Measurements from ENCODE around the gene CCDC194. TPM values are rescaled to one million over a fixed set of nuclear protein-coding genes. Genes with fewer than 3 reads are reported as not detected.

CCDC194 gene
- total and polyA plus RNA-seq, 2 donors = 0.28 to 0.55 TPM

- Histone ChIP-seq H3K27ac (ENCODE audit: low read depth in 1 of 2, low read length in 1 of 2) (peak overlapping the region; percentile 8 to 38), H3K9me3 (ENCODE audit: control insufficient read depth in 2 of 2, insufficient read depth in 1 of 2, low read length in 1 of 2) (no peaks in the 10 kb centered on the region), H3K4me3 (ENCODE audit: low read length in 2 of 2) (no peak overlapping the region), H3K36me3 (ENCODE audit: control insufficient read depth in 2 of 2, insufficient read depth in 2 of 2, low read length in 1 of 2) (peaks cover 5 to 10% of the 10 kb centered on the region in 2 donors), H3K27me3 (ENCODE audit: control insufficient read depth in 2 of 2, insufficient read depth in 1 of 2, low read length in 1 of 2) (no peaks in the 10 kb centered on the region), H3K4me1 (ENCODE audit: control insufficient read depth in 2 of 2, insufficient read depth in 2 of 2, low read length in 2 of 2) (peaks cover 3 to 23% of the 10 kb centered on the region in 2 donors)
- 97% methylated on average over 11 of the region's 11 CpGs for WGBS
- DNase-seq (ENCODE audit: low read depth in 6 of 9, low spot score in 9 of 9) = no peak
Observed at GRCh38 chr19:17411801-17412200, 17.8 kb upstream of the CCDC194 start.

- Histone ChIP-seq H3K4me3 (ENCODE audit: low read length in 2 of 2) (no peak overlapping the region), H3K4me1 (ENCODE audit: control insufficient read depth in 2 of 2, insufficient read depth in 2 of 2, low read length in 2 of 2) (peaks cover 14 to 41% of the 10 kb centered on the region in 2 donors), H3K9me3 (ENCODE audit: control insufficient read depth in 2 of 2, insufficient read depth in 1 of 2, low read length in 1 of 2) (no peaks in the 10 kb centered on the region), H3K27me3 (ENCODE audit: control insufficient read depth in 2 of 2, insufficient read depth in 1 of 2, low read length in 1 of 2) (no peaks in the 10 kb centered on the region), H3K36me3 (ENCODE audit: control insufficient read depth in 2 of 2, insufficient read depth in 2 of 2, low read length in 1 of 2) (peaks cover 5 to 10% of the 10 kb centered on the region in 2 donors), H3K27ac (ENCODE audit: low read depth in 1 of 2, low read length in 1 of 2) (no peak overlapping the region)
- WGBS = 99% methylated on average over 9 of the region's 9 CpGs
- no peak for DNase-seq (ENCODE audit: low read depth in 6 of 9, low spot score in 9 of 9)
Observed at GRCh38 chr19:17409990-17410389, 16.0 kb upstream of the CCDC194 start.

- peaks cover 17 to 44% of the 10 kb centered on the region in 2 donors for H3K4me1 ChIP-seq (ENCODE audit: control insufficient read depth in 2 of 2, insufficient read depth in 2 of 2, low read length in 2 of 2)
- H3K27ac ChIP-seq (ENCODE audit: low read depth in 1 of 2, low read length in 1 of 2) = peak overlapping the region; percentile 64 to 92
- peak in 1 of 9 donors; percentile 36 for DNase-seq (ENCODE audit: low read depth in 6 of 9, low spot score in 9 of 9)
- H3K36me3 ChIP-seq (ENCODE audit: control insufficient read depth in 2 of 2, insufficient read depth in 2 of 2, low read length in 1 of 2) = peaks cover 5 to 9% of the 10 kb centered on the region in 2 donors
- H3K27me3 ChIP-seq (ENCODE audit: control insufficient read depth in 2 of 2, insufficient read depth in 1 of 2, low read length in 1 of 2) = no peaks in the 10 kb centered on the region
- 21% methylated on average over 2 of the region's 2 CpGs for WGBS
- no peaks in the 10 kb centered on the region for H3K9me3 ChIP-seq (ENCODE audit: control insufficient read depth in 2 of 2, insufficient read depth in 1 of 2, low read length in 1 of 2)
- H3K4me3 ChIP-seq (ENCODE audit: low read length in 2 of 2) = peak overlapping the region; percentile 28 to 35
Observed at GRCh38 chr19:17406887-17407196, 12.8 kb upstream of the CCDC194 start.

- H3K27ac ChIP-seq (ENCODE audit: low read depth in 1 of 2, low read length in 1 of 2) = peak overlapping the region; percentile 92 to 94
- peaks cover 17 to 43% of the 10 kb centered on the region in 2 donors for H3K4me1 ChIP-seq (ENCODE audit: control insufficient read depth in 2 of 2, insufficient read depth in 2 of 2, low read length in 2 of 2)
- peaks cover 7 to 8% of the 10 kb centered on the region in 2 donors for H3K36me3 ChIP-seq (ENCODE audit: control insufficient read depth in 2 of 2, insufficient read depth in 2 of 2, low read length in 1 of 2)
- 34% methylated on average over 10 of the region's 10 CpGs for WGBS
- DNase-seq (ENCODE audit: low read depth in 6 of 9, low spot score in 9 of 9) = peak in 1 of 9 donors; percentile 41
- no peaks in the 10 kb centered on the region for H3K9me3 ChIP-seq (ENCODE audit: control insufficient read depth in 2 of 2, insufficient read depth in 1 of 2, low read length in 1 of 2)
- peak overlapping the region; percentile 28 to 35 for H3K4me3 ChIP-seq (ENCODE audit: low read length in 2 of 2)
- no peaks in the 10 kb centered on the region for H3K27me3 ChIP-seq (ENCODE audit: control insufficient read depth in 2 of 2, insufficient read depth in 1 of 2, low read length in 1 of 2)
Observed at GRCh38 chr19:17406046-17406886, 12.3 kb upstream of the CCDC194 start.

GRCh38 chr19:17405250-17406045, 11.5 kb upstream of the CCDC194 start, which contains the start of gene BST2:
Gene BST2, minus strand, starts transcription at chr19:17405630. Its CDS starts 55 bp downstream, at chr19:17405575.
- Histone ChIP-seq H3K4me1 (ENCODE audit: control insufficient read depth in 2 of 2, insufficient read depth in 2 of 2, low read length in 2 of 2) (peaks cover 17 to 43% of the 10 kb centered on the region in 2 donors), H3K4me3 (ENCODE audit: low read length in 2 of 2) (peak within 1 kb of the TSS; percentile 35 to 55), H3K9me3 (ENCODE audit: control insufficient read depth in 2 of 2, insufficient read depth in 1 of 2, low read length in 1 of 2) (no peaks in the 10 kb centered on the region), H3K27ac (ENCODE audit: low read depth in 1 of 2, low read length in 1 of 2) (peak within 1 kb of the TSS; percentile 92 to 94), H3K36me3 (ENCODE audit: control insufficient read depth in 2 of 2, insufficient read depth in 2 of 2, low read length in 1 of 2) (peaks cover 7 to 8% of the 10 kb centered on the region in 2 donors), H3K27me3 (ENCODE audit: control insufficient read depth in 2 of 2, insufficient read depth in 1 of 2, low read length in 1 of 2) (no peaks in the 10 kb centered on the region)
- peak in 3 of 9 donors; percentile 51 to 78 (median 59) for DNase-seq (ENCODE audit: low read depth in 6 of 9, low spot score in 9 of 9)
- 9% methylated on average over 18 of the region's 18 CpGs for WGBS

- no peaks in the 10 kb centered on the region for H3K27me3 ChIP-seq (ENCODE audit: control insufficient read depth in 2 of 2, insufficient read depth in 1 of 2, low read length in 1 of 2)
- H3K4me3 ChIP-seq (ENCODE audit: low read length in 2 of 2) = peak overlapping the region; percentile 35 to 55
- WGBS = 30% methylated on average over 7 of the region's 7 CpGs
- H3K27ac ChIP-seq (ENCODE audit: low read depth in 1 of 2, low read length in 1 of 2) = peak overlapping the region; percentile 43 to 92
- no peaks in the 10 kb centered on the region for H3K9me3 ChIP-seq (ENCODE audit: control insufficient read depth in 2 of 2, insufficient read depth in 1 of 2, low read length in 1 of 2)
- H3K4me1 ChIP-seq (ENCODE audit: control insufficient read depth in 2 of 2, insufficient read depth in 2 of 2, low read length in 2 of 2) = peaks cover 17 to 43% of the 10 kb centered on the region in 2 donors
- peak in 1 of 9 donors; percentile 35 for DNase-seq (ENCODE audit: low read depth in 6 of 9, low spot score in 9 of 9)
- H3K36me3 ChIP-seq (ENCODE audit: control insufficient read depth in 2 of 2, insufficient read depth in 2 of 2, low read length in 1 of 2) = peaks cover 8 to 13% of the 10 kb centered on the region in 2 donors
Observed at GRCh38 chr19:17404621-17405249, 10.7 kb upstream of the CCDC194 start.

- H3K27ac ChIP-seq (ENCODE audit: low read depth in 1 of 2, low read length in 1 of 2) = peak overlapping the region in 1 of 2 donors; percentile 92
- 48% methylated on average over 6 of the region's 6 CpGs for WGBS
Observed at GRCh38 chr19:17404015-17404414, 10.0 kb upstream of the CCDC194 start.

GRCh38 chr19:17402982-17403855, 9.2 kb upstream of the CCDC194 start:
- Histone ChIP-seq H3K27ac (ENCODE audit: low read depth in 1 of 2, low read length in 1 of 2) (peak overlapping the region in 1 of 2 donors; percentile 15), H3K27me3 (ENCODE audit: control insufficient read depth in 2 of 2, insufficient read depth in 1 of 2, low read length in 1 of 2) (no peaks in the 10 kb centered on the region), H3K4me3 (ENCODE audit: low read length in 2 of 2) (peak overlapping the region; percentile 35 to 55), H3K4me1 (ENCODE audit: control insufficient read depth in 2 of 2, insufficient read depth in 2 of 2, low read length in 2 of 2) (peaks cover 17 to 43% of the 10 kb centered on the region in 2 donors), H3K9me3 (ENCODE audit: control insufficient read depth in 2 of 2, insufficient read depth in 1 of 2, low read length in 1 of 2) (no peaks in the 10 kb centered on the region), H3K36me3 (ENCODE audit: control insufficient read depth in 2 of 2, insufficient read depth in 2 of 2, low read length in 1 of 2) (peaks cover 12 to 13% of the 10 kb centered on the region in 2 donors)
- 64% methylated on average over 35 of the region's 36 CpGs for WGBS
- peak in 1 of 9 donors; percentile 45 for DNase-seq (ENCODE audit: low read depth in 6 of 9, low spot score in 9 of 9)

More at GRCh38 chr19:17404015-17404414, 10.0 kb upstream of the CCDC194 start:
- Histone ChIP-seq H3K4me1 (ENCODE audit: control insufficient read depth in 2 of 2, insufficient read depth in 2 of 2, low read length in 2 of 2) (peaks cover 17 to 43% of the 10 kb centered on the region in 2 donors), H3K27me3 (ENCODE audit: control insufficient read depth in 2 of 2, insufficient read depth in 1 of 2, low read length in 1 of 2) (no peaks in the 10 kb centered on the region), H3K4me3 (ENCODE audit: low read length in 2 of 2) (peak overlapping the region; percentile 35 to 55), H3K9me3 (ENCODE audit: control insufficient read depth in 2 of 2, insufficient read depth in 1 of 2, low read length in 1 of 2) (no peaks in the 10 kb centered on the region), H3K36me3 (ENCODE audit: control insufficient read depth in 2 of 2, insufficient read depth in 2 of 2, low read length in 1 of 2) (peaks cover 8 to 13% of the 10 kb centered on the region in 2 donors)
- no peak for DNase-seq (ENCODE audit: low read depth in 6 of 9, low spot score in 9 of 9)

All from thymus (tissue), 11 donors.